ENCODE data around the gene UCMA.

DNA sequence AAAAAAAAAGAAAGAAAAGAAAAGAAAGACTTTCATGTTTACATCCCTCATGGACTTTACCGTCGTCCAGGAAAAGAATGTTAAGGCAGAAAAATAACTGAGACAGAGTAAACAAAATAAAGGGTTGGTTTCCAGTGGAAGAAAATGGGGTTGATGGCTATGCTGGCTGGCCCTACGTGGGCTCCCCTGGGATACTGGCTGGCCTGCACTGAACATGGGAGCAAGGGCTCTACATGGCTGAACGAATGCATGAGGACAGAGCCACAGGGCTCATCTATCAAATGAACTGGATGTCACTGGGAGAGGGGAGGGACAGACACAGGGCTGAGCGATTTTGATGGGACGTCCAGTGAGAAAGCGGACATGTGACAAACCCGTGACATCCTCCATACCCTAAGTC is 2.5 kb upstream of the UCMA start:
- TF ChIP-seq, protein P1, sequence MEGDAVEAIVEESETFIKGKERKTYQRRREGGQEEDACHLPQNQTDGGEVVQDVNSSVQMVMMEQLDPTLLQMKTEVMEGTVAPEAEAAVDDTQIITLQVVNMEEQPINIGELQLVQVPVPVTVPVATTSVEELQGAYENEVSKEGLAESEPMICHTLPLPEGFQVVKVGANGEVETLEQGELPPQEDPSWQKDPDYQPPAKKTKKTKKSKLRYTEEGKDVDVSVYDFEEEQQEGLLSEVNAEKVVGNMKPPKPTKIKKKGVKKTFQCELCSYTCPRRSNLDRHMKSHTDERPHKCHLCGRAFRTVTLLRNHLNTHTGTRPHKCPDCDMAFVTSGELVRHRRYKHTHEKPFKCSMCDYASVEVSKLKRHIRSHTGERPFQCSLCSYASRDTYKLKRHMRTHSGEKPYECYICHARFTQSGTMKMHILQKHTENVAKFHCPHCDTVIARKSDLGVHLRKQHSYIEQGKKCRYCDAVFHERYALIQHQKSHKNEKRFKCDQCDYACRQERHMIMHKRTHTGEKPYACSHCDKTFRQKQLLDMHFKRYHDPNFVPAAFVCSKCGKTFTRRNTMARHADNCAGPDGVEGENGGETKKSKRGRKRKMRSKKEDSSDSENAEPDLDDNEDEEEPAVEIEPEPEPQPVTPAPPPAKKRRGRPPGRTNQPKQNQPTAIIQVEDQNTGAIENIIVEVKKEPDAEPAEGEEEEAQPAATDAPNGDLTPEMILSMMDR (IDR thresholded peaks at IDR 0.05), result no peak
- no peak for TF ChIP-seq POLR2A (IDR thresholded peaks at IDR 0.05)

All from body of pancreas (tissue), 4 donors.